ENCODE results near the gene TNFSF13B. TPM values are rescaled to one million over a fixed set of nuclear protein-coding genes. Genes with fewer than 3 reads are reported as not detected.
A peak's percentile ranks its signal among the peaks of the same experiment; 100 is the strongest.

TNFSF13B gene
- total and polyA plus RNA-seq, 10 of the 15 experiments (the other 5 are each of a cell fraction or from before 2014, with no cell fraction given) = 11.0 to 64.2 (median 17.0) TPM

GRCh38 chr13:108315273-108315672, 45.8 kb downstream of the TNFSF13B start:
- Histone ChIP-seq H3K4me2 (ENCODE audit: control insufficient read depth, insufficient read depth) (no peak overlapping the region), H3K9ac (ENCODE audit: control insufficient read depth, insufficient read depth, low read length) (no peak overlapping the region), H3K36me3 (ENCODE audit: control insufficient read depth in 2 of 2, insufficient read depth in 2 of 2, low read length in 1 of 2) (no peaks in the 10 kb centered on the region), H3K79me2 (ENCODE audit: control insufficient read depth, insufficient read depth, low read length) (no peaks in the 10 kb centered on the region), H3K27ac (ENCODE audit: control insufficient read depth, insufficient read depth) (no peak overlapping the region), H3K9me3 (replicated peaks; ENCODE audit: control insufficient read depth, insufficient read depth, low read length) (no peaks in the 10 kb centered on the region; the same call in 2 of the 3 replicates), H3K27me3 (replicated peaks in 1 of 2; ENCODE audit: control insufficient read depth in 2 of 2, insufficient read depth in 2 of 2, low read length in 1 of 2) (no peaks in the 10 kb centered on the region), H4K20me1 (ENCODE audit: control insufficient read depth, insufficient read depth) (no peaks in the 10 kb centered on the region), H2AFZ (ENCODE audit: control insufficient read depth, low read depth, low read length) (peak overlapping the region; percentile 18; the same call in 1 of the 2 replicates), H3K4me3 (no peak overlapping the region), H3K4me1 (ENCODE audit: control insufficient read depth, insufficient read depth, low read length) (no peaks in the 10 kb centered on the region)
- intact Hi-C loops (cut with micrococcal nuclease; ENCODE audit: unreplicated experiment) = loop anchor here (2.0 kb wide), 1 partner anchor 46 kb away; the partner anchor contains the start of gene TNFSF13B
- FAIRE-seq (no peak), DNase-seq (ENCODE audit: low read depth, low spot score) (peak; percentile 5), ATAC-seq (peak; percentile 89)
- ChIA-PET POLR2A (interaction anchor here (0.6 kb wide), 1 partner anchor 93 kb away, joined by 4 read pairs; no protein-coding TSS in a partner anchor), SMC1A (ENCODE audit: uncharacterized antibody, unreplicated experiment) (interaction anchor here (1.1 to 2.0 kb wide), 3 partner anchors 11 to 84 kb away, joined by 3 to 8 read pairs (median 5); partner anchors contain the start of gene TNFSF13B), RAD21 (ENCODE audit: unreplicated experiment) (interaction anchor here (1.0 to 1.4 kb wide), 4 partner anchors 11 to 601 kb away, joined by 3 to 4 read pairs (median 4); no protein-coding TSS in a partner anchor), CTCF (interaction anchor here (0.7 to 1.2 kb wide), 4 partner anchors 56 to 1680 kb away, joined by 3 to 4 read pairs (median 3); no protein-coding TSS in a partner anchor)
- no TSS peak for BruUV-seq (replicated peaks)
- 1% methylated on average over 5 of the region's 5 CpGs for WGBS (ENCODE audit: insufficient coverage, insufficient replicate concordance, low lambda C conversion rate, missing lambda C conversion rate)
- in situ Hi-C loops (cut with MboI) = no loop called here
- TF ChIP-seq BHLHE40 (IDR thresholded peaks at IDR 0.05; ENCODE audit: borderline replicate concordance in 1 of 2, low read depth in 2 of 2, low read length in 1 of 2) = peak; percentile 54 to 74; a peak in 3 of 4 replicates
- no peak for TF ChIP-seq EED (IDR thresholded peaks at IDR 0.05; ENCODE audit: low read depth)
- TF ChIP-seq STAT3 (IDR thresholded peaks at IDR 0.05; ENCODE audit: low read depth, low read length) = no peak
- TF ChIP-seq PBX3 (IDR thresholded peaks at IDR 0.05; ENCODE audit: insufficient replicate concordance, low read depth, low read length) = no peak
- peak; percentile 68 for TF ChIP-seq SKIL (IDR thresholded peaks at IDR 0.05; ENCODE audit: low read depth, poor library complexity, severe bottlenecking)
- TF ChIP-seq ATF7 (IDR thresholded peaks at IDR 0.05; ENCODE audit: low read depth) = 0 out of 2 replicates have a peak, but pooled peaks have one; percentile 27
- peak; percentile 50; the same call in 1 of the 2 replicates for TF ChIP-seq ZNF687 (IDR thresholded peaks at IDR 0.05)
- TF ChIP-seq BACH1 (IDR thresholded peaks at IDR 0.05; ENCODE audit: borderline replicate concordance) = peak; percentile 29; the same call in 1 of the 2 replicates
- TF ChIP-seq DPF2 (IDR thresholded peaks at IDR 0.05) = peak; percentile 44
- no peak for TF ChIP-seq YY1 (IDR thresholded peaks at IDR 0.05; ENCODE audit: low read depth, low read length)
- peak; percentile 74; the same call in 1 of the 2 replicates for TF ChIP-seq PAX5 (IDR thresholded peaks at IDR 0.05; ENCODE audit: borderline replicate concordance, low read depth, low read length)
- TF ChIP-seq PAX8 (IDR thresholded peaks at IDR 0.05) = 0 out of 2 replicates have a peak, but pooled peaks have one; percentile 46

All from GM12878 (cell line).